ENCODE measurements around the gene B3GAT1. TPM values are rescaled to one million over a fixed set of nuclear protein-coding genes. Genes with fewer than 3 reads are reported as not detected.

B3GAT1 gene
- total RNA-seq, 2 donors from 2014 or later, result 0.09 to 0.23 TPM

DNA sequence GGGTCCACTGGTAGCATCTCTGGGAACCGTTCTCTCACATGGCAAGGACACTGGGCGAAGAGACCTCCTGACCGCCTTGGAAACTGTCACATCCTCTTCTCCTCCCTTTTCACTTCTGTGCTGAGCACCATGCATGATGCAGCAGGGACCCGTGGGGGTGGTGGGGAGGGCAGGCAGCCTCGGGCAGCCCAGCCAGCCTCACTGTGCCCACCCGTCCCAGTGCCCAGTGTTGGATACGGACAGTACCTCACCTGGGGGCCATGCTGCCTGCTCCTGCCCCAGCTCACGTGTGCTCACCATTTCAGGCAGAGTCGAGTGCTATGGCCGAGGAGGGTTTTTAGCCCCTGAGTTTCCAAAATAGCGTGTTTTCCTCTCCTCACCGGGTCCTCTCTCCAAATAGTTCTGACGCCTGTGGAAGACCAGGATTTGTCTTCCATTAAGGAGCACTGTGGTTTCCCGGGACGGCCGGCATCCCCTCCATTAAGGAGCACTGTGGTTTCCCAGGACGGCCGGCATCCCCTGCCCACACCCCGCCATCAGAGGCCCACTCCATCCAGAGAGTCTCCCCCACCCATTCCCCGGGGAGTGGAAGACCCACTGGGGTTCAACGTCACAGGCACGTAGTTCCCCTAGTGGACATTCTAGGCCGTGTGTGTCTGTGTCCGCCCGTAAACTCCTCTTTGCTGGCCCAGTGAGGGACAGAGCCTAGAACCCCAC, 22.4 kb downstream of the B3GAT1 start:
- Mint-ChIP-seq H3K27ac (no peak overlapping the region), H3K9me3 (no peaks in the 10 kb centered on the region), H3K36me3 (no peaks in the 10 kb centered on the region)
- DNase-seq (ENCODE audit: low spot score in 2 of 2), result no peak
- no peak for ATAC-seq

- no peak overlapping the region for H3K27ac Mint-ChIP-seq
Measured at GRCh38 chr11:134388590-134388989, 23.5 kb downstream of the B3GAT1 start.

DNA sequence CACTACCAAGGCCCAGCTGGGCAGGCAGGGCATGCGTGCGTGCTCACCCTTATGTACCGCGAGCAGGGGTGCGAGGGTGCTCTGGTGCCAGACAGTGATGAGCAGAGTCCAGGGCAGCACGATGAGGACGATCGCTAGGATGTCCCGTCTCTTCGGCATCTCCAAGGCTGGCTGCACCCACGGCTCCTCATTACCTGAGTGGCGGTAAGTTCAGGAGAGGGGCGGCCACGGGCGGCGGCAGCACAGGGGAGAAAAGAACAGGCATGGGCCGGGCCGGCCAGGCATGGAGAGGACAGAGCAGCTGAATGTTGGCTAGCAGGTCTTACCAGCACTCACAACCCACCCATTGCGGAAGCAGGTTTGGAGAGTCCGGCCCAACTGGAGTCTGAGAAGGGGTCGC, 24.5 kb downstream of the B3GAT1 start:
- no peak overlapping the region for H3K27ac Mint-ChIP-seq
- ATAC-seq (no peak), DNase-seq (ENCODE audit: low spot score in 2 of 2) (no peak)
- H3K9me3 Mint-ChIP-seq, result no peaks in the 10 kb centered on the region
- H3K36me3 Mint-ChIP-seq, result no peaks in the 10 kb centered on the region

More at GRCh38 chr11:134388590-134388989, 23.5 kb downstream of the B3GAT1 start:
- H3K9me3 Mint-ChIP-seq, result no peaks in the 10 kb centered on the region
- ATAC-seq, result no peak
- DNase-seq (ENCODE audit: low spot score in 2 of 2), result no peak
- H3K36me3 Mint-ChIP-seq, result no peaks in the 10 kb centered on the region

DNA sequence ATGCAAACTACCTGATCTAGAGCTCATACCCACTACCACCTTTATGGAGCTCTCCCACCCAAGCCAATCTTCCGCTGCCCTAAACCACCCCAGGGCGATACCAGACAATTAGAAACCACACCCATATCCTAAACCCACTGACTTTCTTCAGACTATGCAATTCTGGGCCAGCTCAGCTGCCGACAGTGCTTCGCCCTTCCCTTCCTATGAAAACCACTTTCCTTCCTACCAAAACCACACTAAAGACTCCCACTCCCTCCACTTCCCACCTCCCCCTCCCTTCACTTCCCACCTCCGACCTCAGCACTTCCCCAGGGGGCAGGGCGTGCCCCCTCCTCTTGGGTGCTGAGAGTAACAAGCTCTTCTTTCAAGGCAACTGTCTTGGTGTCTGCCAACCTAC, 25.1 kb downstream of the B3GAT1 start:
- ATAC-seq (no peak), DNase-seq (ENCODE audit: low spot score in 2 of 2) (no peak)
- H3K9me3 Mint-ChIP-seq, result no peaks in the 10 kb centered on the region
- no peak overlapping the region for H3K27ac Mint-ChIP-seq
- no peaks in the 10 kb centered on the region for H3K36me3 Mint-ChIP-seq

- no peaks in the 10 kb centered on the region for H3K36me3 Mint-ChIP-seq
- no peak overlapping the region for H3K27ac Mint-ChIP-seq
Measured at GRCh38 chr11:134385774-134386565, 26.1 kb downstream of the B3GAT1 start.

DNA sequence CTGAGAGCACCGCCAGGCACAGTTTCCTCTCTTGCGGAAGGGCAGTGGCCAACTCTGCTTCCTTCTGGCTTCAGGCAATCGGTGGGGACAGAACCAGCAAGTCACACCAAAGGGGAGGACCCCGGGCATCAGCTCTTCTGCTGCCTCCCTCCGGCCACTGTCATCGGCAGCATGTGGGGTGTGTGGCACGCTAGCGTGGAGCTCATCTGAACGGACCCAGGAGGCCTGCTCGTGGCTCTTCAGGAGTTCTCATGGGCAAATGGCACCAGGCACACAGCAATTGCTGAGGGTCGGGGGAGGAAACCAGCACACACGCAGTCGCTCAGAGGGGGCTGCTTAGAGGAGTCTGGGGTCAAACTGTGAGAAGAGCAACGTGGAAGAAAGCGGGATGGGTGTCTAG, 26.9 kb downstream of the B3GAT1 start:
- Mint-ChIP-seq H3K36me3 (no peaks in the 10 kb centered on the region), H3K27ac (no peak overlapping the region), H3K9me3 (no peaks in the 10 kb centered on the region)
- DNase-seq (ENCODE audit: low spot score in 2 of 2) (no peak), ATAC-seq (no peak)

More at GRCh38 chr11:134385774-134386565, 26.1 kb downstream of the B3GAT1 start:
- DNase-seq (ENCODE audit: low spot score in 2 of 2) (no peak), ATAC-seq (no peak)
- H3K9me3 Mint-ChIP-seq, result no peaks in the 10 kb centered on the region

GRCh38 chr11:134384406-134384805, 27.6 kb downstream of the B3GAT1 start:
- ATAC-seq (no peak), DNase-seq (ENCODE audit: low spot score in 2 of 2) (no peak)
- Mint-ChIP-seq H3K27ac (no peak overlapping the region), H3K36me3 (no peaks in the 10 kb centered on the region), H3K9me3 (no peaks in the 10 kb centered on the region)

DNA sequence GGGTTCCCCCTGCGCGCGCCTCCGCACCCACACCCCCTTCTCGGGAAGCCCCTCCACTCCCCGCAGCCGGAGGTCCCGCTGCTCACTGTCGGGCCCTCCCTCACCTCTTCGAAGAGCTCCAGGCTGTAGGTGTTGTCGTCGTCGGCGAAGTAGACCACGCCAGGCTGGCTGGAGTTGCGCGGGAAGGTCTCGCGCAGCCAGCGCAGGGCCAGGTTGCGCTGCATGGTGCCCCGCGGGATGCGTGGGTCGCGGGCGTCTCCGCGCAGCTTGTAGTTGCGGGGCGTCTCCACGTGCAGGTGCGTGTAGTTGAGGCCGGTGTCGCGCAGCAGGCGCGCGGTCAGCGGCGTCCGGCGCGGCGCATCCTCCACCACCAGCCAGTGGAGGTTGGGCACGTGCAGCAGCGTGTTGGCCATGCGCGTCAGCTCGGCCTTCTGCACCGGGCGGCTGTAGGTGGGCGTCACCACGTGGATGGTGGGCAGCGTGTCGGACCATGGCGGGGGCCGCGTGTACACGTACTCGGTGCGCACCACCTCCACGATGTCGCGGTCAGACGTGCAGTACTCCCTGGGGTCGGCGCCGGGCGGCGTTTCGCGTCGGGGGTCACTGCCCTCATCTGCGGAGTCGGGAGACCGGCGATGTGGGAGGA, 28.3 kb downstream of the B3GAT1 start:
- no peak for ATAC-seq

DNA sequence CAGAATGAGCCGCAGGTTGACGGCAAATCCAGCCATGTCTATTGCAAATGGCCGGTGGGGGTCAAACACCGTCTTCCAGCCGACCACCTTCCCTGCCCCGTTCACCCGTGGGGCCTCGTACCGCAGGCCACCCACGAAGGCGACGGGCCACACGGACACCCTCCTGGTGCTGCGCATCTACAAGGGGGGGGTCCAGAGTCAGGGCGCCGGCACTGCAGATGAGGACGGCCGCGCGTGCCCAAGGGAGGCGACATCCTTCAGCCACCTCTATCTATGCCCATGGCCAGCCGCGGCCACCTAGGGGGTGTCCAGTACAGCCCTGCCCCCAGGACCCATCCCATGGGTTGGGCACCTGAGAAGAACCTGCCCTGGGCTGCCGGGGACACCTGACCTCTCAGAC, 29.2 kb downstream of the B3GAT1 start:
- ATAC-seq (no peak), DNase-seq (ENCODE audit: low spot score in 2 of 2) (no peak)
- Mint-ChIP-seq H3K9me3 (no peaks in the 10 kb centered on the region), H3K27ac (no peak overlapping the region), H3K36me3 (no peaks in the 10 kb centered on the region)

More for the DNA sequence above, 28.3 kb downstream of the B3GAT1 start:
- Mint-ChIP-seq H3K9me3 (no peaks in the 10 kb centered on the region), H3K36me3 (no peaks in the 10 kb centered on the region), H3K27ac (no peak overlapping the region)
- DNase-seq (ENCODE audit: low spot score in 2 of 2), result no peak

DNA sequence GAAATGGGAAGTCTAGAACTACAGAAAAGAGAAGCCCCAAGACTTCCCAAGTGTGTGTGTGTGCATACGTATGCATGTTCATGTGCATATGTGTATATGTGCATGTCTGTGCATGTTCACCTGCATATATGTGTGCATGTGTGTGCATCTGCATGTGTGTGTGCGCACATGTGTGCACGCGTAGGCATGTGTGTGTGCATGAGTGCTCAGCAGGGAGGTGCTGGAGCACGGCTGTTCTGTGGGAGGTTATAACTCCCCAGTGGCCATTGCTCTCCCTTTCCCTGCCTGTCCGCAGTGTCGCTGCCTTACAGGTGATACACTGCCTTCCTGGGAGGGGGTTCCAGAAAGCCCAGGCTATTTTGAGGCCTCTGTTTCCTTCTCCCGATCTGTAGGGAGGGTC, 29.8 kb downstream of the B3GAT1 start:
- Mint-ChIP-seq H3K27ac (no peak overlapping the region), H3K9me3 (no peaks in the 10 kb centered on the region), H3K36me3 (no peaks in the 10 kb centered on the region)
- ATAC-seq (no peak), DNase-seq (ENCODE audit: low spot score in 2 of 2) (no peak)

DNA sequence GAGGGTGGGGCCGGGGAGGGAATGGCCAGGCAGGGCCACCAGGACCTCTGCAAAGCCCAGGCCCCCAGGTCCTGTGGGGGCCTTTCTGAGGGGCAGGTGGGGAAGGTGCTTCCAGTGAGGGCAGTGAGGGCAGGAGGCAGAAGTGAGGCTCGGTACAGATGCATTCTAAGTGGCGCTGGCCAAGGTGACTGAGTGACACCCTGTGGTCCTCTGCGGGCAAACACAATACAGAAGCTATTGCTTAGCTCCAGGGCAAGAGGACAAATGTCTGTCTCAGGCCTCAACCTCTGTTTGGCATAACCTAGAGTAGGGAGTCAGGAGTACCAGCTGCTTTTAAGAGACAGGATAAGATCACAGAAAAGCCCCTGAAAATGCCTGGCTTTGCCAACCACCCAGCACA, 31.3 kb downstream of the B3GAT1 start:
- no peaks in the 10 kb centered on the region for H3K36me3 Mint-ChIP-seq
- no peak for ATAC-seq
- no peak for DNase-seq (ENCODE audit: low spot score in 2 of 2)
- no peaks in the 10 kb centered on the region for H3K9me3 Mint-ChIP-seq
- peak overlapping the region in 1 of 2 donors; percentile 71 for H3K27ac Mint-ChIP-seq

GRCh38 chr11:134380229-134380628, 31.8 kb downstream of the B3GAT1 start:
- no peak for ATAC-seq
- Mint-ChIP-seq H3K36me3 (no peaks in the 10 kb centered on the region), H3K27ac (peak overlapping the region in 1 of 2 donors; percentile 71), H3K9me3 (no peaks in the 10 kb centered on the region)
- DNase-seq (ENCODE audit: low spot score in 2 of 2), result no peak

GRCh38 chr11:134379241-134379640, 32.8 kb downstream of the B3GAT1 start:
- ATAC-seq, result no peak
- Mint-ChIP-seq H3K27ac (no peak overlapping the region), H3K9me3 (no peaks in the 10 kb centered on the region), H3K36me3 (no peaks in the 10 kb centered on the region)
- DNase-seq (ENCODE audit: low spot score in 2 of 2), result no peak

GRCh38 chr11:134377876-134378275, 34.2 kb downstream of the B3GAT1 start:
- H3K36me3 Mint-ChIP-seq, result no peaks in the 10 kb centered on the region
- H3K27ac Mint-ChIP-seq, result no peak overlapping the region
- ATAC-seq, result no peak
- DNase-seq (ENCODE audit: low spot score in 2 of 2), result no peak
- H3K9me3 Mint-ChIP-seq, result no peaks in the 10 kb centered on the region

- DNase-seq (ENCODE audit: low spot score in 2 of 2) (no peak), ATAC-seq (no peak)
- no peaks in the 10 kb centered on the region for H3K9me3 Mint-ChIP-seq
- H3K27ac Mint-ChIP-seq, result no peak overlapping the region
- no peaks in the 10 kb centered on the region for H3K36me3 Mint-ChIP-seq
Measured at GRCh38 chr11:134376150-134376921, 35.7 kb downstream of the B3GAT1 start.

DNA sequence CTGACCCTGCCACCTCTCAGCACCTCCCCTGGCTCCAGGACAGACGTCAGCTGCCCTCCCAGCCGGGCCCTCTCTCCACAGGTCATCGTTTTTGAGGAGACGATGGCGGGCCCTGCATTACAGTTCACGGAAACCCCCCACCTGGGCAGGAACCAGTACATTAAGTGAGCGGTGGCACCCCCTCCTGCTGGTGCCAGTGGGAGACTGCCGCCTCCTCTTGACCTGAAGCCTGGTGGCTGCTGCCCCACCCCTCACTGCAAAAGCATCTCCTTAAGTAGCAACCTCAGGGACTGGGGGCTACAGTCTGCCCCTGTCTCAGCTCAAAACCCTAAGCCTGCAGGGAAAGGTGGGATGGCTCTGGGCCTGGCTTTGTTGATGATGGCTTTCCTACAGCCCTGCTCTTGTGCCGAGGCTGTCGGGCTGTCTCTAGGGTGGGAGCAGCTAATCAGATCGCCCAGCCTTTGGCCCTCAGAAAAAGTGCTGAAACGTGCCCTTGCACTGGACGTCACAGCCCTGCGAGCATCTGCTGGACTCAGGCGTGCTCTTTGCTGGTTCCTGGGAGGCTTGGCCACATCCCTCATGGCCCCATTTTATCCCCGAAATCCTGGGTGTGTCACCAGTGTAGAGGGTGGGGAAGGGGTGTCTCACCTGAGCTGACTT, 37.0 kb downstream of the B3GAT1 start:
- no peaks in the 10 kb centered on the region for H3K36me3 Mint-ChIP-seq
- no peaks in the 10 kb centered on the region for H3K9me3 Mint-ChIP-seq
- peak overlapping the region in 1 of 2 donors; percentile 72 for H3K27ac Mint-ChIP-seq
- DNase-seq (ENCODE audit: low spot score in 2 of 2) (no peak), ATAC-seq (no peak)

Data from activated naive CD4-positive, alpha-beta T cell treated with anti-CD3 and anti-CD28 coated beads, Interleukin-2, amount 50 U/mL, for 72 hours (primary cell).